ENCODE results near the gene FAM168A.
"Not testable (repeated sequence)": the region's sequence is repeated elsewhere in the genome, so short reads cannot be mapped to it uniquely, and the experiment has no call there.

FAM168A gene

DNA sequence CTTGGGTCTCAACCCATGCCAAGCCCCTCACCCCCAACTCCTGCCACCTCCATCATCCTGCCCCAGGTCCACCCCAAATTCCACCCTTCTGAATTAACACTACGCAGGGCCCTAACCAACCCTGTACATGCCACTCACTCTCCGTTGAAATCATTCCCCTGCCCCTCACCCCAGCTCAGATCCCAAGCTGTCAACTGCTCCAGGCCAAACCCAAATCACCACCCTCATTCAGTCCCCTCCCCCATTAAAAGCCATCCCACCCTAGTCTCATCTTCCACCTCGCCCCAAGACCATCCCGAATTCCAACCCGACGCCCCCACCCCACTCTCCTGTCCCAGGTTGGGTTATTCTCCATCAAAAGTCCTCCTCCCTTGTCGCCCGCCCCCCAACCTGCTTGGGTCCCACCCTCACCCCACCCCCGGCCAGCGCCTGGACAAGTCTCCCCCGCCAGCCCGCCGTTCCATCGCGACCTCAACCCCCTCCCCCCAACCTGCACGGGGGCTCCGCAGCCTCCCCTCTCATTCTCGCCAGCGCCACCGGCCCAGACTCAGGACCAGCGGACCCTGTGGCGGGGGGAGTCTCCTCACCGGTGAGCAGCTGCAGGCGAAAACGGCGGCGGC lies 466 bp downstream of the FAM168A start:
- no peak for DNase-seq (ENCODE audit: low read depth in 2 of 2, low spot score in 1 of 2)

GRCh38 chr11:73596547-73596946 lies 1.4 kb downstream of the FAM168A start:
- DNase-seq (ENCODE audit: low read depth in 2 of 2, low spot score in 1 of 2), result no peak

DNA sequence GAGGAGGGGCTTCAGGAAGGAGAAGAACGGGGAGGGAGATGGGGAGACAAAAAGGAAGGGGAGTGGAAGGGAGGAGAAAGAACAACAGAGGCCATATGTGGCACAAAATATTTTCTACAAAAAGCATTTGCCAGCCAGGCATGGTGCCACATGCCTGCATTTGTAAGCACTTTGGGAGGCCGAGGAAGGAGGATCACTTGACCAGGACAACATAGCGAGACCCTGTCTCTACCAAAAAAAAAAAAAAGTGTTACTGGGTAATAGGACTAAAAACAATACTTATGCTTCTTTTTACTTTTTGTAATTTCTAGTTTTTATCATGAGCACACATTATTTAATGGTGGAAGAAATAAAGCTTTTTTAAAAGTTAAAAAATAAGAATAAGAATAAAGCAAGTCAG lies 5.3 kb downstream of the FAM168A start:
- DNase-seq (ENCODE audit: low read depth in 2 of 2, low spot score in 1 of 2), result no peak

- DNase-seq (ENCODE audit: low read depth in 2 of 2, low spot score in 1 of 2), result no peak
Measured at GRCh38 chr11:73591743-73592142, 6.2 kb downstream of the FAM168A start.

- no peak for DNase-seq (ENCODE audit: low read depth in 2 of 2, low spot score in 1 of 2)
Measured at GRCh38 chr11:73590991-73591390, 6.9 kb downstream of the FAM168A start.

GRCh38 chr11:73586791-73587190 lies 11.1 kb downstream of the FAM168A start:
- no peak for DNase-seq (ENCODE audit: low read depth in 2 of 2, low spot score in 1 of 2)

GRCh38 chr11:73585834-73586575 lies 11.9 kb downstream of the FAM168A start:
- no peak for DNase-seq (ENCODE audit: low read depth in 2 of 2, low spot score in 1 of 2)

GRCh38 chr11:73584831-73585230 lies 13.1 kb downstream of the FAM168A start:
- DNase-seq (ENCODE audit: low read depth in 2 of 2, low spot score in 1 of 2), result no peak

DNA sequence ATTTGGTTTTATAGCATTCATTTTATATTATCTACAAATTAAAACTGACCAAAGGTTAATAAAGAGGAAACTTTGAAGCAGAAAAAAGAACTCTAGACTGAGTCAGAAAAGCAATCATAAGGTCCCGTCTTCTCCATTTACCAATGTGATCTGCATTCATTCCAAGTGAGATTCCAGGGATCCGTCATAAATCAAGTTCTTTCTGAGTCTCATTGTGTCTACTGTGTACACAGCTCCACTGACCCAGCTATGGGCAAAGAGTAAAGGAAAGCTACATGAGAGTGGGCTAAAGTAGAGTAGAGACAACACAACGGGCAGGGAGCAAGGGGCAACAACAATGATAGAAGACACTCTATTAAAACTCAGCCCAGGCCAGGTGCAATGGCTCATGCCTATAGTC lies 15.3 kb downstream of the FAM168A start:
- no peak for DNase-seq (ENCODE audit: low read depth in 2 of 2, low spot score in 1 of 2)

- DNase-seq (ENCODE audit: low read depth in 2 of 2, low spot score in 1 of 2), result not testable (repeated sequence)
Measured at GRCh38 chr11:73580749-73581148, 17.2 kb downstream of the FAM168A start.

DNA sequence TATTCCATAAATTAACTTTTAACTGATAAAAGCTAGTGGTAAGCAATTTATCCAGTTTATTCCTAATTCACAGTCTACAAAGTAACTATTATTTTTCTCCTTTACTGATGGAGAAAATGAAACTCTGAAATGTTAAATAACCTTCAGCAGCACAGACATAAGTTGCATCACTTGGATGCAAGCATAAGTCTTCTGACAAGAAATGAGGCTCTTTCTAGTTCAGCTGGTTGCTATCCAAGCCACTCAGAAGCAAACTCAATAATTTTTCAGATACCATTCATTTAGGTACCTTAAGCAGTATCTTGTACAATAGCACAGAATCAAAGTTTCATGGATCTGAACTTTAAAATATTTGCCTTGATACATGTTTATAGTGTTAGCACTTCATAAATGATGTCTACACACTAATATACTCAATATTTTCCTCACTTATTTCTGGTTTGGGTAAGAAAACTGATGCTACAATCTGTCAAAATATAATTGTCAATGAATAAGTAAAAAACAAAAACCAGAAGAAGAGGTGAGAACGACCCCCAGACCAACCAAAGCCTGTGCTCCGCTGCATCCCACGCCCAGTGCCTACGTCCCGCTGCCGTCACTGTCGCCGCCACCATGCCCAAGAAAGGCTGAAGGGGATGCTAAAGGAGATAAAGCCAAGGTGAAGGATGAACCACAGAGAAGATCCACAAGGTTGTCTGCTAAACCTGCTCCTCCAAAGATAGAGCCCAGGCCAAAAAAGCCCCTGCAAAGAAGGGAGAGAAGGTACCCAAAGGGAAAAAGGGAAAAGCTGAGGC lies 18.1 kb downstream of the FAM168A start:
- no peak for DNase-seq (ENCODE audit: low read depth in 2 of 2, low spot score in 1 of 2)

GRCh38 chr11:73578592-73579185 lies 19.2 kb downstream of the FAM168A start:
- DNase-seq (ENCODE audit: low read depth in 2 of 2, low spot score in 1 of 2), result no peak

GRCh38 chr11:73577496-73577917 lies 20.4 kb downstream of the FAM168A start:
- no peak for DNase-seq (ENCODE audit: low read depth in 2 of 2, low spot score in 1 of 2)

DNA sequence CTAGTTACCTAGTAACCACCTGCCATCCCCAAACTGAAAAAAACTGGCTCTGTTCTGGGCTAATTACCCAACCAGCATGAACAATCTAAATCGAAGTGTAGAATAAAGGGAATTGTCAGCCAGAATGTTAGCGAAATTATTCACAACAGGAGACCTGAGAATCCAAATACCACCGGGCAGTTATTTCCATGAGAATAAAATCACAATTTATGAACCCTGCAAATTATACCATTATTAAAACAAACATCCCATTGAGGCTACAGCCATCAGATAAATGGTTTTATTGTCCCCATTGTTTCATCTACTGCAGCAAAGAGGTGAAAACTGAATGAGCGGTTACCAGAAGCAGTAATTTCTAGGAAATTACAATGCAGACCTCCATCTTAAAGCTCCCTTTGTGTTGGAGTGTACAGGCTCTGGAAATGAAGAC lies 21.7 kb downstream of the FAM168A start:
- DNase-seq (ENCODE audit: low read depth in 2 of 2, low spot score in 1 of 2), result no peak

- not testable (repeated sequence) for DNase-seq (ENCODE audit: low read depth in 2 of 2, low spot score in 1 of 2)
Measured at GRCh38 chr11:73571982-73572381, 25.9 kb downstream of the FAM168A start.

- no peak for DNase-seq (ENCODE audit: low read depth in 2 of 2, low spot score in 1 of 2)
Measured at GRCh38 chr11:73570415-73571114, 27.3 kb downstream of the FAM168A start.

DNA sequence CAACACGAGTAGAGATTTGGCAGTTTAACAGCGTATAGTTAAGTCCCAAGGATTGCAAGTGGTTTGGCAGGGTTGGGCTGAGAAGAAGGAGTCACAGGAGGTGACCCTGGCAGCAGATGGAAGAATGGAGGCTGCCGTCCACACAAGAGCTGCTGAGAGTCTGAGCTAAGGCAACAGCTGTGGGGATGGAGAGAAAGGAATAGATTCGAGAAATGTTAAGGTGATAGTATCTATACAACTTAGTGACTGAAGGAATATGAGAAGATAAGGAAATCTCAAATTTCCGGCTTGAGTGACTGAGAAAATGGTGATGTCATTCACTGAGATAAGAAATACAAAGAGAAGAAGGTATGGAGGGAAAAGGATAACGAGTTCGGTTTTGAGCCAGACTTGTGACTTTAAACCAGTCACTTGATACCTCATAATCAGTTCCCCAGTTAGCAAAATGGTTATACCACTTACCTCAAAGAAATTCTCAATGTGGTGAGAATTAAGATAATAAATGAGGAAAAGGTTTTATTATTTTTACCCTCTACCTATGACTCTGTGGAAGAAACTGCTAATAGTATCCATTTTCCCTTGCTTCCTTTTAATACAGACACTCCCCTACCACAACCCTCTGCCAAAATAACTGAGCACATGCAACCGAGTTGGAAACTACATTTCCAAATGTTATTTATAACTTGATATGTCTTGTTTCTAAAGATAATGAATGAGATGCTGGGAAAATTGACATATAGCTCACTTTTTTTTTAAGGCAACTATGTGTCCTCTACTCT lies 30.7 kb downstream of the FAM168A start:
- DNase-seq (ENCODE audit: low read depth in 2 of 2, low spot score in 1 of 2), result no peak

GRCh38 chr11:73566422-73566821 lies 31.5 kb downstream of the FAM168A start:
- no peak for DNase-seq (ENCODE audit: low read depth in 2 of 2, low spot score in 1 of 2)

DNA sequence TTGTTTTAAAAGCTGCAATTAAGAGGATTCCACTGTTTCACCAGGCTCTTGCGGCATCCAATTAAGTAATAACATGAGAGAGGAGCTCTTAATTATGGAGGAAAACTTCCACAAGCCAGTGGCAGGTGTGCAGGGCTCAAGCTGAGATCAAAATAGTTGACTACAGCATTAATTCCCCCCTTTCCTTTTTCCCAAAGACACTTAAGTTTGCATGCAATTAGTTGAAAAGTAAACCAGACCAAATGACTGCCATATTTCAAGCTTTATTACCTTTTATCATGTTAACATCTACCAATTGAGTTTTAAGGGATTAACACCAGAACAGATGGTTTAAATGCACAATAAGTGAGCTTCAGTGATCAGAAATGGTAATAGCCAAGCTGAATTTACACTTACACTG lies 32.1 kb downstream of the FAM168A start:
- DNase-seq (ENCODE audit: low read depth in 2 of 2, low spot score in 1 of 2), result no peak

DNA sequence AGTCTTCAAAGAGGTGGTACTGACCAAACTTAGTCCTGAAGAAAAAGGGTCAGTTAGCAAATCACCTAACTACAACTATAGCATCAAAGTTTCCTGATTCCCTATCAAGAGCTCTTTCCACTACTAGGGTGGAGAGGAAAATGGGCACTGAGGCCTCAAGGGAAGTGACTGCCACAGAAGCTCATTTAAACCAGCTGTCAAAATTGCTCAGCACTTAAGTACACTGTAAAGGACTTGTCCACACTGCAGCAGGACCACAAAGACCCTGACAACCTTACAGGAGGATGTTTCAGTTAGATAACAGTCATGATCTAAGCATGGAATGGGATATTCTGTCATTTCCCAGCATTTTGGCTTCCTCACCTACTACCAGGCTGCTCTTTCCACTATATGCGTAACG lies 33.0 kb downstream of the FAM168A start:
- DNase-seq (ENCODE audit: low read depth in 2 of 2, low spot score in 1 of 2), result no peak

Measured in stimulated activated CD8-positive, alpha-beta memory T cell treated with anti-CD3 and anti-CD28 coated beads, Interleukin-4, amount 100 ng/mL, for 4 hours (primary cell).